Measurements from ENCODE around the gene DAND5.
A peak's percentile ranks its signal among the peaks of the same experiment; 100 is the strongest.
"Not testable (repeated sequence)": the region's sequence is repeated elsewhere in the genome, so short reads cannot be mapped to it uniquely, and the experiment has no call there.

DAND5 gene

DNA sequence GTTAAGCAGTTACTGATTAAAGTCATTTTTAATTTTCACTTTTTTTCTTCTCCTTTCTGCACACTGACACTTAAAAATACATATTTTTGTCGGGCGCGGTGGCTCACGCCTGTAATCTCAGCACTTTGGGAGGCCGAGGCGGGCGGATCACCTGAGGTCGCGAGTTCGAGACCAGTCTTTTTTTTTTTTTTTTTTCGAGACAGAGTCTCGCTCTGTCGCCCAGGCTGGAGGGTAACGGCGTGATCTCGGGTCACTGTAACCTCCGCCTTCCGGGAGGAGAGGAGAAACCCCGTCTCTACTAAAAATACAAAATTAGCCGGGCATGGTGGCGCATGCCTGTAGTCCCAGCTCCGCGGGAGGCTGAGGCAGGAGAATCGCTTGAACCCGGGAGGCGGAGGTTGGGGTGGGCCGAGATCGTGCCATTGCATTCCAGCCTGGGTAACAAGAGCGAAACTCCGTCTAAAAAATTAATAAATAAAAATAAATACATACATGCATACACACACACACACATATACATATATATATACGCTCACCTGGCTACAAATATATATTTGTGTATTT lies 11.9 kb upstream of the DAND5 start:
- DNase-seq; intact Hi-C loops (cut with DNase I): not testable (repeated sequence)

DNA sequence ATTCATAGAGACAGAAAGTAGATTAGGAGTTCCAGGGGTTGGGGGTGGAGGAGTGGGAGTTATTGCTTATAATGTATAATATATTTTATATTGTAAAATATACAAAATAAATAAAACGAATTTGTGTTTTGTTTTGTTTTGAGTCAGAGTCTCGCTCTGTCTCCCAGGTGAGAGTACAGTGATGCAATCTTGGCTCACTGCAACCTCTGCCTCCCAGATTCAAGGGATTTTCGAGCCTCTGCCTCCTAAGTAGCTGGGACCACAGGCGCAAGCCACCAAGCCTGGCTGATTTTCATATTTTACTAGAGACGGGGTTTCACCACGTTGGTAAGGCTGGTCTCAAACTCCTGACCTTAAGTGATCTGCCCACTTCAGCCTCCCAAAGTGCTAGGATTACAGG lies 9.9 kb upstream of the DAND5 start:
- intact Hi-C loops (cut with DNase I), result no loop called here
- DNase-seq, result no peak

DNA sequence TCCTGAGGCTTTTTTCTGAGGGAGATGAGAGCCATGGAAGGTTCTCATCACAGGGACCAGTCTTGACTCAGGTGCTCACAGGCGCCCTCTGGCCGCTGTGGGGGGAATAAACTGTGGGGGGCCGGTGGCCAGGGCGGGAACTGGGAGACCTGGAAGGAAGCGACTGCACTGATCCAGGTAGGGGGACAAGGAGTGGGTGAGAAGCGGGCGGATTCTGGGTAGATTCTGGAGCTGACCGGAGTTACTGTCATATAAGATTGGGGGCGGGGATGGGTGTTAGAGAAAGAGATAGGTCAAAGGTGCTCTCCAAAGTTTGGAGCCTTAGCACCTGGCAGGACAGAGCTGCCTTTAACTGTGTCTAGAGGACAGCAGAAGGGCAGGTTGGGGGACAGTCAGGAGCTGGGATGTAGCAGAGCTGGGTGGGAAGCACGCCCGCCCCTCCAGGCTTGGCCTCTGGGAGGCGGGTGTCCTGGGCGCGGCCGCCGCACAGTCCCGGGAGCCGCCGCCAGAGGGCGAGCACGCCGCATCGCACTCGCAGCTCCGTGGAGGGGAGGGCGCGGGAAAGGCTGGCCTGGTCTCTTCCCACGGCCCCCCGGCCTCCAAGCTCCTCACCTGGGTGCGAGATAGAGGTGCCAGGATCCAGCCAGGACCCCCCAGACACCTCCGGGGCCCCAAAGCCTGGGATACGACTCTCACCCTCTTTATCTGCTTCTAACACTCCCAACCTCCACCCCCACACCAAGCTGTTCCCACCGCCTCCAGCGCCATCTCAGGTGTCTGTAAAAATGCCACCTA lies 4.2 kb upstream of the DAND5 start:
- intact Hi-C loops (cut with DNase I), result no loop called here
- peak; percentile 54 to 97 (median 80) for DNase-seq

DNA sequence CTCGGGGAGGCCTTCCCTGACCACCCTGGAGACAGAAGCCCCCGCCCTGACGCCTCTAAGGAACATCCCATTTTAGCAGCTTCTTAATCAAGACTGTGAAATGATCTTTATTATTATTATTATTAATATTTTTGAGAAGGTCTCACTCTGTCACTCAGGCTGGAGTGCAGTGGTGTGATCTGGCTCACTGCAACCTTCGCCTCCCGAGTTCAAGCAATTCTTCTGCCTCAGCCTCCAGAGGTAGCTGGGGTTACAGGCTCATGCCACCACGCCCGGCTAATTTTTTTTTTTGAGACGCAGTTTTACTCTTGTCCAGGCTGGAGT lies 3.6 kb upstream of the DAND5 start:
- peak in 1 of 10 donors; percentile 25 for DNase-seq
- intact Hi-C loops (cut with DNase I), result no loop called here

DNA sequence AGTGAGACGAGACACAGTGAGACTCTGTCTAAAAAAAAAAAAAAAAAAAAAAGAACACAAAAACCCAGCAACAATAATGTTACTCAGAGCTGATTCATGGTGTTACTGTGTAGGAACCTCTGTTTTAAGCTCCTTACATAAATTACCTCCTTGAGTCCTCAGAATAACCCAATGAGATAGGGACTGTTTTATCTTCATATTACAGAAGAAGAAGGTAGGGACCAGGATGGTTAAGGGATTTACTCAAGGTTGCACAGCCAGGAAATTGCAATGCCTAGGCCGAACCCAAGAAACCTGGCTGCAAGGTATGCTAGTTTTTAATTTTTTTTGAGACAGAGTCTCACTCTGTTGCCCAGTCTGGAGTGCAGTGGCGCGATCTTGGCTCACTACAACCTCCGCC lies 1.5 kb upstream of the DAND5 start:
- DNase-seq, result peak in 1 of 10 donors; percentile 21
- intact Hi-C loops (cut with DNase I), result no loop called here

DNA sequence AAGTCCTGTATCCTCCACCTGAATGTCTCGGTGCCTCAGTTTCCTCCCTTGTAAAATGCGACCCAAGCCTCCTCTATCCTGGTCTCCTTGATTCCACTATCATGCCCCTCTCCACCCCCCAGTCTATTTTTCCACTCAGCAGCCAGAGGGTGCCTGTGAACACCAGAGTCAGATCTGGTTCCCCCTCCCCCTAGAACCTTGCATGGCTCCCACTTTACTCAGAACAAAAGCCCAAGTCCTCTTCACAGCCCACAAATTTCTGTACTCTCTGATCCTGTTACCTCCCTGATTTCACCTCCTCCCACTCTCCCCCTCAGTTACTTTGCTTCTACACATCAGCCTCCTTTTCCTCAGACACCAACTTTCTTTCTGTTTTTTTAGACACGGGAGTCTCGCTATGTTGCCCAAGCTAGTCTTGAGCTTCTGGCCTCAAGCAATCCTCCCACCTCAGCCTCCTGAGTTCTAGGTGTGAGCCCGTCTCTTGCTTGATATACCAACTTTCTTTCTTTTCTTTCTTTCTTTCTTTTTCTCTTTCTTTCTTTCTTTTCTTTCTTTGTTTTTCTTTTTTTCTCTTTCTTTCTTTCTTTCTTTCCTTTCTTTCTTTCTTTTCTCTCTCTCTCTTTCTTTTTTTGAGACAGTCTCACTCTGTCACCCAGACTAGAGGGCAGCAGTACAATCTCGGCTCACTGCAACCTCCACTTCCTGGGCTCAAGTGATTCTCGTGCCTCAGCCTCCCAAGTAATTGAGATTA lies 869 bp downstream of the DAND5 start:
- intact Hi-C loops (cut with DNase I), result no loop called here

DNA sequence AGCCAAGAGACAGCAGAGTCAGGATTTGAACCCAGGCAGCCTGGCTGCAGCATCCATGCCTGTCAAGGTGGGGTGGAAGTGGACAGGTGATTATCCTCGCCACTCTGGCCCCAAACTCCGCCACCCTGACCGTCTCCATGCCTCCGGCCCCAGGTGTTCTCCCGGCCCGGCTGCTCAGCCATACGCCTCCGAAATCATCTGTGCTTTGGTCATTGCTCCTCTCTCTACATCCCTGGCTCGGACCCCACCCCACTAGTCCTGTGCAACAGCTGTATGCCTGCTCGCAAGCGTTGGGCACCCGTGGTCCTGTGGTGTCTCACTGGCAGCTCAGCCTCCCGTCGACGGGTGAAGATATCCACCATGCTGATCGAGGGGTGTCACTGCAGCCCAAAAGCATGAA lies 3.9 kb downstream of the DAND5 start:
- intact Hi-C loops (cut with DNase I), result no loop called here
- DNase-seq, result no peak

More for the DNA sequence above, 869 bp downstream of the DAND5 start:
- peak in 1 of 10 donors; percentile 25 for DNase-seq

DNA sequence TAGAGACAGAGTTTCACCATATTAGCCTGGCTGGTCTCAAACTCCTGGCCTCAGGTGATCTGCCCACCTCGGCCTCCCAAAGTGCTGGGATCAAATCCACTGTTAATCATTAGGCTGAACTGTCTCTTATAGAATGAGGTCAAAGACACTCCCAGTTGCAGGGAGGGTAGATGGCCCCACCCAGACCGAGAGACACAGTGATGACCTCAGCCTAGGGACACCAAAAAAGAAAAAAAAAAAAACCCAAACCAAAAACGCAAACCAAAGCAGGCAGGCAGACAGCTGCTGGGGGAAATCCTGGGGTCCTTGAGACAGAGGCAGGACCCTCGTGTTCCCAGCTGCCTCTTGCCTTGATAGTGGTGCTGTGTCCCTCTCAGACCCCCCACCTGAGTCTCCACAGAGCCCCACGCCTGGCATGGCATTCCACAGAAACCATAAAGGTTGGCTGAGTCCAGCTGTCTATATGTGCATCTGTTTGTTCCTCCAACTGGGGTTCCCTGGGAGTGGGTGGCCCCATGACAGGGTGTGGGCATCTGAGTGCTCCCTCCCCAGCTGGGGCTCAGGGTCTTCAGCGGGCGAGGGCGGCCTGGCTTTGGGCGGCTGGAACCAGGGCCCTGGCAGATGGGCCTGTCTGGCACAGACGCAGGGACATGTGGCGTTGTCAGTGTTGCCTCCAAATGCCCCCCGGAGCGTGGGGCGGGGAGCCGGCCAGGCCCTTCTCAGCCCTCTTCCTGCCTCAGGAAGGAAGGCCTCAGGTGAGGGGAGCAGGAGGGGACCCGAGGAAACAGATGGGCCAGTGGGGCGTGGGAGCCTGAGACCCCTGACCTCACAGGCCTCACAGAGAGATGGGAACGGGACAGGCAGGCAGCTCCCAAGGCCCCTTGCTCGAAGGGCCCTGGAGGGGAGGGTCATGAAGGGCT lies 5.2 kb downstream of the DAND5 start:
- peak in 1 of 10 donors; percentile 66 for DNase-seq

DNA sequence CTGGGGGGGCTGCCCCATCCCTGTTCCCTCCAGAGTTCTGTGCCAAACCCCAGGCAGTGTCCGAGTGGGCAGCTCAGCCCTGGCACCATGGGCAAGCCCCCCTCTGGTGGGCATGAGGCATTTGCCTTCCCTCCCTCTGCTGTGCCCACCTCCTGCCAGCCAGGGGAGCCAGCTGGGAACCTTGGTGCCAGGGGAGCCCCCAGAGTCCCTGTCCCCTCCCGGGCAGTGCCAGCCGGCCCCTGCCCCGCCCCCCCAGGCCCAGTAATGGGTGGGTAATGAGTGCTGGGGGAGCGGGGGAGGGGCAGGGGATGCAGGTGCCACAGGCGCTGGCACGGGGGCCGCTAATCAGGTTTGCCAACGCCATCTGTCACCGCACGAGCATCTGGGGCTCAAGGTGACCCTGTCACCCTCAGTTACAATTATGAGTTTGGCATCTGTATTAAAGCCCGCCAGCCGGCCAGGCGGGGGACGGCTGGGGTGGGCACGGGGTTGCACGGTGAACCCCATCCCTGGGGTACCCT lies 5.9 kb downstream of the DAND5 start:
- DNase-seq, result peak in 1 of 10 donors; percentile 49
- intact Hi-C loops (cut with DNase I), result no loop called here

More for the DNA sequence above, 5.2 kb downstream of the DAND5 start:
- intact Hi-C loops (cut with DNase I), result no loop called here

DNA sequence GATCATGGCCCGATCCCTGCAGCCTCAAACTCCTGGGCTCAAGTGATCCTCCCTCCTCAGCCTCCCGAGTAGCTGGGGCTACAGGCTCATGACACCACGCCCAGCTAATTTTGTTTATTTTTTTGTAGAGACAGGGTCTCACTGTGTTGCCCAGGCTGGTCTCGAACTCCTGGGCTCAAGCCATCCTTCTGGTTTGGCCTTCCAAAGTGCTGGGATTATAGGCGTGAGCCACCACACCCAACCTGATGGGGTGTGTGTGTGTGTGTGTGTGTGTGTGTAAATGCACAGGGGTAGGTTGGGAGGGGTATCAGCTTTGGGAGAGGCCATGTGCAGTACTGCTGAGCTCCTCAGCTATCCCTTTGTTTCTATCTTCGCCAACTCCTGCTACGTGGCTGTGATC lies 6.7 kb downstream of the DAND5 start:
- DNase-seq, result not testable (repeated sequence)
- intact Hi-C loops (cut with DNase I), result loop anchor here (2.0 kb wide), 1 partner anchor 287 kb away; no protein-coding TSS in a partner anchor

DNA sequence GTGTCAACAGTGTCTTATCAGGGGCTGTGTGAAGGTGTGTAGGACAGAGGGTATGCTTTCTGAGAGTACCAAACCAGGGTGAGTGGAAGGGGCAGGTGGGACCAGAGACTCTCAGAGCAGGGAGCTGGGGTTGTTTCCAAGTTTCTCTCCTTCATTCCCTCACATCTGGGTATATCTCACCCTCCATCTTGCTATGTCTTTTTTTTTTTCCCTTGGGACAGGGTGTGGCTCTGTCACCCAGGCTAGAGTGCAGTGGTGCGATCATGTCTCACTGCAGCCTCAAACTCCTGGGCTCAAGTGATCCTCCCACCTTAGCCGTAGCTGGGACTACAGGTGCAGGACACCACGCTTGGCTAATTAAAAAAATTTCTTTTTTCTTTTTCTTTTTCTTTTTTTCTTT lies 10.6 kb downstream of the DAND5 start:
- no peak for DNase-seq

DNA sequence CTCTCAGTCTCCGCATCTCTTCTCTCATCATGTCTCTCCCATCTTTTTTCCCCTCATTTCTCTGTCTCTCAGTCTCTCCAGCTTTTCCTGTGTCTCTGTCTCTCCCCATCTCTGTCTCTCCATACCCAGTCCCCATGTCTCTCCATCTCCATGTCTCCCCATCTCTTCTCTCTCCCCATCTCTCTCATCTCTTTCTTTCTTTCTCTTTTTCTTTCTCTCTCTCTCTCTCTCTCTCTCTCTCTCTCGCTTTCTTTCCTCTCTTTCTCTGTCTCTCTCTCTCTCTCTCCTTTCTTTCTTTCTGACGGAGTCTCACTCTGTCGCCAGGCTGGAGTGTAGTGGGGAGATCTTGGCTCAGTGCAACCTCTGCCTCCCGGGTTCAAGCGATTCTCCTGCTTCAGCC lies 13.3 kb downstream of the DAND5 start:
- intact Hi-C loops (cut with DNase I), result loop anchor here (2.0 to 5.0 kb wide), 2 partner anchors 50 to 78 kb away; no protein-coding TSS in a partner anchor
- DNase-seq, result no peak

More for the DNA sequence above, 10.6 kb downstream of the DAND5 start:
- intact Hi-C loops (cut with DNase I), result loop anchor here (5.0 kb wide), 1 partner anchor 52 kb away; no protein-coding TSS in a partner anchor

DNA sequence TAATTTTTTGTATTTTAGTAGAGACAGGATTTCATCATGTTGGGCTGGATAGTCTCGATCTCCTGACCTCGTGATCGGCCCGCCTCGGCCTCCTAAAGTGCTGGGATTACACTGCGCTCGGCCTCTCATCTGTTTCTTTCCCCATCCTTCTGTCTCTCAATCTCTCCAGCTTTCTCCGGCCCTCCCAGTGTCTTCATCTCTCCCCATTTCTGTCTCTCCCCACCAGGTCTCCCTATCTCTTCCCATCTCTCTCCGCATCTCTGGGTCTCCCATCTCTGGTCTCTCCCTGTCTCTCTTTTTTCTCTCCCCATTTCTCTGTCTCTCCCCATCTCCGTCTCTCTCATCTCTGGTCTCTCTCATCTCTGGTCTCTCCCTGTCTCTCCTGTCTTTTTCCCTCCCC lies 13.7 kb downstream of the DAND5 start:
- intact Hi-C loops (cut with DNase I), result loop anchor here (2.0 to 5.0 kb wide), 2 partner anchors 49 to 78 kb away; no protein-coding TSS in a partner anchor
- no peak for DNase-seq

DNA sequence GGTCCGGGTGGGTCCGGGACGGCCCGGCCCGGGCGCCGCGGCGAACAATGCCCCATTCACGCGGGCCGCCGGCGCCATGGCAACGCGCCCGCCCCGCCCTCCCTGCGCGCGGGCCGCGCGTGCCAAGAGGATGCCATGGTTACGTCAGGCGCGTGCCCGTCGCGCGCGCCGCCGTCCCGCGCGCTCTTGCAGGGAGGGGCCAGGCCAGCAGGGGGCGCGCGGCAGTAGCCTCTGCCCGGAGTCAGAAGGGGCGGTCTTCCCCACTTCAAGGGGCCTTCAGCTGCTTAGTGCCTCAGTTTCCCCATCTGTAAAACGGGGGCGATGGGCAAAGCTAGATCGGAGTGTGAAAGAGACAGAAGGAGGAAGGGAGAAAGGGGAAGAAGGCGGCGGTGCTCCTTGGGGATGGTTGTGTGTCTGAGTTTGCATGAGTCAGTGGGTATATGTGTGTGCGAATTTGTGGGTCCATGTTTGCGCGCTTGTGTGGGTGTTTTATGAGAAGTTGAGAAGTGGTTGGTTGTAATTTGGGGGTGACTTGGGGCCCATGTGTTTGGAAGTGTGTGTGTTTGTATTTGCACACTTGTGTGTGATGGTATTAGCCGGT lies 14.3 kb downstream of the DAND5 start:
- intact Hi-C loops (cut with DNase I), result loop anchor here (2.0 to 5.0 kb wide), 2 partner anchors 49 to 77 kb away; no protein-coding TSS in a partner anchor
- DNase-seq, result peak; percentile 68 to 97 (median 80)

DNA sequence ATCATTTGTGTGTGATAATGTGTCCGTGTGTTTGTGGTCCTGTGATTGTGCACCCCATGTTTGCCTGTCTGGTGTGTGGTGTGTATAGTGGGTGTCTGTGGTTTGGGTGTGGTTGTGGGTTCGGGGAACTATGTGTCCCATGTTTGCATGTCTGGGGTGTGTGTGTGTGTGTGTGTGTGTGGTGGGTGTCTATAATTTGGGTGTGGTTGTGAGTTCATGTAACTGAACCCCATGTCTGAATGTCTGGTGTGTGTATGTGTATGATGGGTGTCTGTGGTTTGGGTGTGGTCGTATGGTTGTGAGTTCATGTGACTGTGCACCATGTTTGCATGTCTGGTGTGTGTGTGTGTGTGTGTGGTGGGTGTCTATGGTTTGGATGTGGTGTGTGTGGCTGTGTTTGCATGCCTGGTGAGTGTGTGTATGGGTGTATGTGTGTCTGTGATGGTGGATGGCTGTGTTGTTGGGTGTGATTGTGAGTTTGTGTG lies 14.8 kb downstream of the DAND5 start:
- intact Hi-C loops (cut with DNase I), result loop anchor here (5.0 kb wide), 1 partner anchor 48 kb away; no protein-coding TSS in a partner anchor
- no peak for DNase-seq

DNA sequence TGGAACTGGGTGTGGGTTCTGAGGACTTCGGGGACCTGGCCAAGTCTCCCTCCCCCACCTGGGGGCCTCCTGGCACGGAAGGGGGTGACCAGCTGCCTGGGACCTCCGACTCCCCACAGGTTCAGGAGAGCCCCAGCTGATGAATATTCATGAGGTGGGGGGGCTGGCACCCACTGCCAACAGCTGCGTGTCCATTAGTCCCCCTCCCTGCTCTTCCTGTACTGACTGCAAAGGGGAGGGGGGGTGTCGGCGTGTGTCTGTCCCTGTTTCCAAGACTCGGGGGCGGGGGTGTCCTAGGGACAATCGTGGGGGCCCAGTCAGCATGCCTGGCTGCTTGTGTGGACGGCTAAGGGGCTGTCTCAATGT lies 15.3 kb downstream of the DAND5 start:
- peak in 2 of 10 donors; percentile 50 to 91 for DNase-seq
- intact Hi-C loops (cut with DNase I), result loop anchor here (5.0 kb wide), 1 partner anchor 48 kb away; no protein-coding TSS in a partner anchor

DNA sequence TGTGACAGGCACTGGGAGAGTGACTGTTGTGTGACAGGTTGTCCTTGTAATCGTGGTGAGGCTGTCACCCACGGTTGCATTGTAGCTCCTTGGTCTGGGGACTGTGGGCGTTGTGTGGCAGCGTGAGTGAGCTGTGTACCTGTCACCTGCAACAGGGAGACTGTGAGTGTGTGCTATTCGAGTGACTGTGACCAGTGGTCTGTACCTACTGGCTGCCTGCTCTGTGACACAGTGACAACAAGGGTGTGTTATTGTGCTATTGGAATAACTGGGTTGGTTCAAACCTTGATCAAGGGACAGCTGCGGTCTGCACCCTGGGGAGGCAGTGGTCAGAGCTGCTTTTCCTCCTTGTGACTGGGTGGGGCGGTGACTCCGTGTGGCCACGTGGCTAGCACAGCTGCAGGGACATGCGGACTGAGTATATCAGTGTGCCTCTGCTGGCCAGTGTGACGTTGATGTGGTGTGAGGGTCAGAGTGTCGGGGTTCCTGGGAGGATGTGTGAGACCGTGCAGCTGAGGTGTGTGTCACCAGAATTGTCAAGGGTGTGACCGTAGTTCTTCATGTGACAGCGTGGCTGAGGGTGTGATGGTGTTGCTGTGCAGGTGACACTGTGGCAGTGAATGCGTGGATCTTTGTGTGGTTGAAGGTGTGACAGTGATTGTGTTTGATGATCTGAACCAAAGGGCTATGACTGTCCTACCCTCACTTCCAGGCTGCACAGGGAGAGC lies 15.8 kb downstream of the DAND5 start:
- intact Hi-C loops (cut with DNase I), result no loop called here

DNA sequence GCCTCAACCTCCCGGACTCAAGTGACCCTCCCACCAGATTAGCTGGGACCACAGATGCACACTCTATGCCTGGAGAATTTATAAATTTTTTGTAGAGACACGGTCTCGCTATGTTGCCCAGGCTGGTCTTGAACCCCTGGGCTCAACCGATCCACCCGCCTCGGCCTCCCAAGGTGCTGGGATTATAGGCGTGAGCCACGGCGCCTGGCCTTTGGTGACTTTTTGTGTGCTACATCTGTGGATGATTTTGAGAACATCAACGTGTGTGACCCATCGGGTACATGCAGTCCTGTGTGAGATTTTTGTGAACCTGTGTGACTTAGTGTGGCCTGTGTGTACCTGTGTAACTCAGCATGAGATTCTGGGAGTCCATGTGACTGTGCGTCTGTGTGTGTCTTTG lies 17.4 kb downstream of the DAND5 start:
- DNase-seq, result no peak
- intact Hi-C loops (cut with DNase I), result no loop called here

More for the DNA sequence above, 15.8 kb downstream of the DAND5 start:
- DNase-seq, result peak; percentile 64 to 98 (median 86)

Data from posterior cingulate gyrus (tissue), 11 donors.